Measurements from ENCODE around the gene MYH10.

MYH10 gene

GRCh38 chr17:8447799-8448198 is 182.7 kb downstream of the MYH10 start:
- no peak overlapping the region for H3K27ac ChIP-seq
- H3K9me3 ChIP-seq (ENCODE audit: control insufficient read depth, low read length): no peaks in the 10 kb centered on the region
- H3K4me2 ChIP-seq (ENCODE audit: low read length): no peak overlapping the region
- H2AFZ ChIP-seq: no peak overlapping the region
- H3K4me1 ChIP-seq: no peaks in the 10 kb centered on the region
- no peaks in the 10 kb centered on the region for H3K27me3 ChIP-seq (ENCODE audit: control insufficient read depth, insufficient read depth, low read length)
- TF ChIP-seq CTCF (IDR thresholded peaks at IDR 0.05): no peak
- no peak overlapping the region for H3K9ac ChIP-seq
- H3K79me2 ChIP-seq: peaks cover 7% of the 10 kb centered on the region
- no peak overlapping the region for H3K4me3 ChIP-seq (ENCODE audit: low read depth, low read length)
- H3K36me3 ChIP-seq (ENCODE audit: control insufficient read depth, insufficient read depth, low read length): no peaks in the 10 kb centered on the region

- H3K9me3 ChIP-seq (ENCODE audit: control insufficient read depth, low read length): no peaks in the 10 kb centered on the region
Observed at GRCh38 chr17:8445536-8445935, 185.0 kb downstream of the MYH10 start.

GRCh38 chr17:8444494-8444893 is 186.0 kb downstream of the MYH10 start:
- no peaks in the 10 kb centered on the region for H3K27me3 ChIP-seq (ENCODE audit: control insufficient read depth, insufficient read depth, low read length)
- no peak overlapping the region for H3K27ac ChIP-seq
- H3K4me2 ChIP-seq (ENCODE audit: low read length): no peak overlapping the region
- H3K9ac ChIP-seq: no peak overlapping the region
- H2AFZ ChIP-seq: no peak overlapping the region
- H3K4me1 ChIP-seq: no peaks in the 10 kb centered on the region
- H3K9me3 ChIP-seq (ENCODE audit: control insufficient read depth, low read length): no peaks in the 10 kb centered on the region
- no peak for TF ChIP-seq CTCF (IDR thresholded peaks at IDR 0.05)
- peaks cover 12% of the 10 kb centered on the region for H3K79me2 ChIP-seq
- H3K4me3 ChIP-seq (ENCODE audit: low read depth, low read length): no peak overlapping the region
- no peaks in the 10 kb centered on the region for H3K36me3 ChIP-seq (ENCODE audit: control insufficient read depth, insufficient read depth, low read length)

More at GRCh38 chr17:8445536-8445935, 185.0 kb downstream of the MYH10 start:
- H3K4me3 ChIP-seq (ENCODE audit: low read depth, low read length): no peak overlapping the region
- H3K9ac ChIP-seq: no peak overlapping the region
- no peaks in the 10 kb centered on the region for H3K4me1 ChIP-seq
- no peak for TF ChIP-seq CTCF (IDR thresholded peaks at IDR 0.05)
- H3K36me3 ChIP-seq (ENCODE audit: control insufficient read depth, insufficient read depth, low read length): no peaks in the 10 kb centered on the region
- H3K27me3 ChIP-seq (ENCODE audit: control insufficient read depth, insufficient read depth, low read length): no peaks in the 10 kb centered on the region
- H2AFZ ChIP-seq: no peak overlapping the region
- no peak overlapping the region for H3K27ac ChIP-seq
- peaks cover 9% of the 10 kb centered on the region for H3K79me2 ChIP-seq
- H3K4me2 ChIP-seq (ENCODE audit: low read length): no peak overlapping the region

- Histone ChIP-seq H3K27ac (no peak overlapping the region), H3K4me3 (ENCODE audit: low read depth, low read length) (no peak overlapping the region), H3K4me2 (ENCODE audit: low read length) (no peak overlapping the region), H3K79me2 (peaks cover 15% of the 10 kb centered on the region), H2AFZ (no peak overlapping the region), H3K27me3 (ENCODE audit: control insufficient read depth, insufficient read depth, low read length) (no peaks in the 10 kb centered on the region), H3K9ac (no peak overlapping the region), H3K9me3 (ENCODE audit: control insufficient read depth, low read length) (no peaks in the 10 kb centered on the region), H3K4me1 (no peaks in the 10 kb centered on the region), H3K36me3 (ENCODE audit: control insufficient read depth, insufficient read depth, low read length) (no peaks in the 10 kb centered on the region)
- no peak for TF ChIP-seq CTCF (IDR thresholded peaks at IDR 0.05)
Observed at GRCh38 chr17:8443756-8444155, 186.8 kb downstream of the MYH10 start.

- H3K36me3 ChIP-seq (ENCODE audit: control insufficient read depth, insufficient read depth, low read length): no peaks in the 10 kb centered on the region
- H3K9ac ChIP-seq: no peak overlapping the region
- peaks cover 27% of the 10 kb centered on the region for H3K79me2 ChIP-seq
- no peak overlapping the region for H3K4me2 ChIP-seq (ENCODE audit: low read length)
- H3K27ac ChIP-seq: no peak overlapping the region
- H2AFZ ChIP-seq: no peak overlapping the region
- no peak for TF ChIP-seq CTCF (IDR thresholded peaks at IDR 0.05)
- no peaks in the 10 kb centered on the region for H3K27me3 ChIP-seq (ENCODE audit: control insufficient read depth, insufficient read depth, low read length)
- H3K4me1 ChIP-seq: no peaks in the 10 kb centered on the region
- H3K4me3 ChIP-seq (ENCODE audit: low read depth, low read length): no peak overlapping the region
- H3K9me3 ChIP-seq (ENCODE audit: control insufficient read depth, low read length): no peaks in the 10 kb centered on the region
Observed at GRCh38 chr17:8442310-8442709, 188.2 kb downstream of the MYH10 start.
